ENCODE data around the gene ARHGEF4.

DNA sequence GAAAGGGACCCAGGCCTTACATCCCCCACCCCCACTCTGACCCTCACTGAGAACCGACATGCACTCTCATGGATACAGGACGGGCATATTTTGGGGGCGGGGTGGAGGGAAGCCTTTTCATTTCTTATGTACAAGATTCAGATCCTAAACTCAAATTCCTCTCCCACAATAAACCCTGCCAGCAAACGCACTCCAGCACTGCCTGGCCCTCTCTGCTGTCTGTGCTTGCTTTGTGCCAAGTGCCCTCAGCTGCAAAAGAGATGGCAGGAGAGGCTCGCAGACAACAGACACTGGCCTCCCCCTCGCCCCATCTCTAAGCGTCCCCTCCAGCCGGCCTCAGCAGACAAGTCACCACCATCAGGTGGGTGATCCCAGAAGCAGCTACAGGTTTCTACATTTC, 214.2 kb downstream of the ARHGEF4 start:
- TF ChIP-seq CTCF (conservative IDR thresholded peaks at IDR 0.05) (no peak), EZH2 (IDR thresholded peaks at IDR 0.05; ENCODE audit: low read depth) (no peak)
